ENCODE data around the gene EFNA5. TPM values are rescaled to one million over a fixed set of nuclear protein-coding genes. Genes with fewer than 3 reads are reported as not detected.

The EFNA5 gene
- total RNA-seq, 1 donor from 2014 or later = 43.0 TPM

- Mint-ChIP-seq H3K9me3 (no peaks in the 10 kb centered on the region), H3K4me3 (no peak overlapping the region), H3K4me1 (peaks cover 6% of the 10 kb centered on the region), H3K27me3 (ENCODE audit: low read depth) (no peaks in the 10 kb centered on the region), H3K27ac (ENCODE audit: unreplicated experiment) (no peak overlapping the region), H3K36me3 (ENCODE audit: low read depth) (no peaks in the 10 kb centered on the region)
- no peak for TF ChIP-seq CTCF (conservative IDR thresholded peaks at IDR 0.05)
- no peak for DNase-seq (ENCODE audit: low read depth, low spot score)
These were observed 9.4 kb upstream of the EFNA5 start for GRCh38 chr5:107680099-107680498.

DNA sequence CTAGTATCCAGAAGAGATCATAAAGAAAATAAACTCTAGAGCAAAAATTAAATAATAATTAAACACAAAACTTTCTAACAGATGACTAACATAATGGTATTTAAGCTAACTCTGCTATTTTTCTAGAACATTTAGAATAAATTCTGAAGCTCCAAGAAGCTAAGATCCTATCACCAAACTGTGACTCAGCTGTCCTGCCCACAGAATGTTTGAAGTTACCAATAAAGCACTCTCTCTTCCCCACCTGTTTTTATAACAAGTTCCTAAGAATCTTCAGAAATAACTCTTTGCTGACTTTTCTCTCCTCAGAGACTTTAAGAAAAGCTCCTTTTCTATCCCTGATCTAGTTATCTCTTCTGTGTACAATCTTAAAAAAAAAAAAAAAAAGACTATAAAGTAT is 6.0 kb upstream of the EFNA5 start:
- no peak overlapping the region for H3K4me3 Mint-ChIP-seq
- H3K9me3 Mint-ChIP-seq = no peaks in the 10 kb centered on the region
- no peaks in the 10 kb centered on the region for H3K27me3 Mint-ChIP-seq (ENCODE audit: low read depth)
- no peak for TF ChIP-seq CTCF (conservative IDR thresholded peaks at IDR 0.05)
- DNase-seq (ENCODE audit: low read depth, low spot score) = no peak
- H3K4me1 Mint-ChIP-seq = peaks cover 4% of the 10 kb centered on the region
- H3K36me3 Mint-ChIP-seq (ENCODE audit: low read depth) = no peaks in the 10 kb centered on the region
- H3K27ac Mint-ChIP-seq (ENCODE audit: unreplicated experiment) = no peak overlapping the region

GRCh38 chr5:107675201-107675600 is 4.5 kb upstream of the EFNA5 start:
- H3K36me3 Mint-ChIP-seq (ENCODE audit: low read depth) = no peaks in the 10 kb centered on the region
- no peak overlapping the region for H3K4me3 Mint-ChIP-seq
- DNase-seq (ENCODE audit: low read depth, low spot score) = no peak
- H3K4me1 Mint-ChIP-seq = peaks cover 4% of the 10 kb centered on the region
- TF ChIP-seq CTCF (conservative IDR thresholded peaks at IDR 0.05) = no peak
- H3K27me3 Mint-ChIP-seq (ENCODE audit: low read depth) = no peaks in the 10 kb centered on the region
- no peak overlapping the region for H3K27ac Mint-ChIP-seq (ENCODE audit: unreplicated experiment)
- H3K9me3 Mint-ChIP-seq = no peaks in the 10 kb centered on the region

DNA sequence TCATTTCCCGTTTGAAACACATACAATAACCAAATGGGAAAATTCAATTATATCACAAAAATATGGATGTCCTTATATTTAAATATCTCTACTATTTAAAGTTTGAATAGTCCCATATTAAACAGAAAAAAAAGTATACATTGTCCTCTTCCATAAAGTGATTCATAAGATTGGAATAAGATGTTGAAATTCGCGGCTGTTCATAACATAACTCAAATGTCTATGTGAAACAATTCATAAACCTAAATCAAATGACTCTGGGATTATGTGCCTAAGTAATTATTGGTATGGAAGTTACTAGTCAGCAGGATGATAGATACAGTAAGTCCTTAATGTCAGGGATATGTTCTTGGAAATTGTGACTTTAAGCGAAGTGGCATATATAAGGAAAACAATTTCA is 3.9 kb upstream of the EFNA5 start:
- TF ChIP-seq CTCF (conservative IDR thresholded peaks at IDR 0.05) = no peak
- H3K36me3 Mint-ChIP-seq (ENCODE audit: low read depth) = no peaks in the 10 kb centered on the region
- no peak for DNase-seq (ENCODE audit: low read depth, low spot score)
- H3K4me1 Mint-ChIP-seq = peaks cover 4% of the 10 kb centered on the region
- H3K4me3 Mint-ChIP-seq = peak overlapping the region; percentile 90
- no peaks in the 10 kb centered on the region for H3K9me3 Mint-ChIP-seq
- no peaks in the 10 kb centered on the region for H3K27me3 Mint-ChIP-seq (ENCODE audit: low read depth)
- no peak overlapping the region for H3K27ac Mint-ChIP-seq (ENCODE audit: unreplicated experiment)

GRCh38 chr5:107673368-107674136 is 2.8 kb upstream of the EFNA5 start:
- peak; percentile 99 for TF ChIP-seq CTCF (conservative IDR thresholded peaks at IDR 0.05)
- Mint-ChIP-seq H3K4me1 (peaks cover 10% of the 10 kb centered on the region), H3K27ac (ENCODE audit: unreplicated experiment) (no peak overlapping the region), H3K36me3 (ENCODE audit: low read depth) (no peaks in the 10 kb centered on the region), H3K4me3 (peak overlapping the region; percentile 90), H3K27me3 (ENCODE audit: low read depth) (no peaks in the 10 kb centered on the region), H3K9me3 (no peaks in the 10 kb centered on the region)
- DNase-seq (ENCODE audit: low read depth, low spot score) = peak; percentile 93
